ENCODE data around the gene KIF6. TPM values are rescaled to one million over a fixed set of nuclear protein-coding genes. Genes with fewer than 3 reads are reported as not detected.

The KIF6 gene
- total RNA-seq, 4 donors from 2014 or later = 0.26 to 1.8 (median 1.6) TPM; not detected in 1

DNA sequence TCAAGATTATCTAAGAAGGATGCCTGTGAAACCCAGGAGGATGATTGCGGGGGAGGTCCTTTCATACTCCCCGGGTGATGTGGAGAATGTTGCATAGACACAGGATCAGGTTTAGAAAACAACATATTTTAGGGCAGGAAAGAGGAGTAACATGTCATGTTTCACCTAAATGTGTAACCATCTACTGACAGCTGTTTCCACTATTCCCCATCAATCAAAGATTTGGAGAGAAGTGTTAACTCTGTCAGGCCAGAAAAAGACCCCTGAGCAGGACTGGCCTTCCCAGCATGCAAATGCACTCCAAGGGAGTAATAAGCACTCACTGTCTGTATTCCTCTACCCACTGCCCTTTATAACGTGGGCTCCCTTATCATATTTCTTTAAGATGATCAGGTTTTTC is 254.7 kb downstream of the KIF6 start:
- no peaks in the 10 kb centered on the region for H3K36me3 ChIP-seq
- intact Hi-C loops (cut with DNase I; ENCODE audit: low total_unique reads) = no loop called here
- H3K27me3 ChIP-seq = no peaks in the 10 kb centered on the region
- H3K4me3 ChIP-seq = no peak overlapping the region
- TF ChIP-seq, protein P1, sequence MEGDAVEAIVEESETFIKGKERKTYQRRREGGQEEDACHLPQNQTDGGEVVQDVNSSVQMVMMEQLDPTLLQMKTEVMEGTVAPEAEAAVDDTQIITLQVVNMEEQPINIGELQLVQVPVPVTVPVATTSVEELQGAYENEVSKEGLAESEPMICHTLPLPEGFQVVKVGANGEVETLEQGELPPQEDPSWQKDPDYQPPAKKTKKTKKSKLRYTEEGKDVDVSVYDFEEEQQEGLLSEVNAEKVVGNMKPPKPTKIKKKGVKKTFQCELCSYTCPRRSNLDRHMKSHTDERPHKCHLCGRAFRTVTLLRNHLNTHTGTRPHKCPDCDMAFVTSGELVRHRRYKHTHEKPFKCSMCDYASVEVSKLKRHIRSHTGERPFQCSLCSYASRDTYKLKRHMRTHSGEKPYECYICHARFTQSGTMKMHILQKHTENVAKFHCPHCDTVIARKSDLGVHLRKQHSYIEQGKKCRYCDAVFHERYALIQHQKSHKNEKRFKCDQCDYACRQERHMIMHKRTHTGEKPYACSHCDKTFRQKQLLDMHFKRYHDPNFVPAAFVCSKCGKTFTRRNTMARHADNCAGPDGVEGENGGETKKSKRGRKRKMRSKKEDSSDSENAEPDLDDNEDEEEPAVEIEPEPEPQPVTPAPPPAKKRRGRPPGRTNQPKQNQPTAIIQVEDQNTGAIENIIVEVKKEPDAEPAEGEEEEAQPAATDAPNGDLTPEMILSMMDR (IDR thresholded peaks at IDR 0.05) = no peak
- no peak for TF ChIP-seq POLR2A (IDR thresholded peaks at IDR 0.05)
- no peak overlapping the region for H3K27ac ChIP-seq
- H3K4me1 ChIP-seq = no peaks in the 10 kb centered on the region
- DNase-seq = no peak
- peaks cover 0 to 8% of the 10 kb centered on the region in 2 donors for H3K9me3 ChIP-seq

DNA sequence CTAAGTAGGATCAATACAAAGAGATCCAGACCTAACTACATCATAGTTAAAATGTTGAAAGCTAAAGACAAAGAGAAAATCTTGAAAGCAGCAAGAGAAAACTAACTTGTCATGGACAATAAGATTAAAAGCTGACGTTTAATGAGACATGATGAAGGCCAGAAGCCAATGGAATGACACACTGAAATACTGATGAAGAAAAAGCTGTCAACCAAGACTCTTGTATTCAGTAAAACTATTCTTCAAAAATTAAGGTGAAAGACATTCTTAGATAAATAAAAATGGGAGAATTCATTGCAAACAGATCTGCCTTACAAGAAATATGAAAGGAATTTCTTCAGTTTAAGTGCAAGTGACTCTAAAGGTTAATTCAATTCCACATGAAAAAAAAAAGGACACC is 256.8 kb downstream of the KIF6 start:
- DNase-seq = no peak
- Histone ChIP-seq H3K36me3 (no peaks in the 10 kb centered on the region), H3K9me3 (peaks cover 0 to 8% of the 10 kb centered on the region in 2 donors), H3K4me1 (no peaks in the 10 kb centered on the region), H3K4me3 (no peak overlapping the region), H3K27me3 (no peaks in the 10 kb centered on the region), H3K27ac (no peak overlapping the region)
- intact Hi-C loops (cut with DNase I; ENCODE audit: low total_unique reads) = no loop called here
- no peak for TF ChIP-seq POLR2A (IDR thresholded peaks at IDR 0.05)
- TF ChIP-seq, protein P1 (IDR thresholded peaks at IDR 0.05) = no peak

DNA sequence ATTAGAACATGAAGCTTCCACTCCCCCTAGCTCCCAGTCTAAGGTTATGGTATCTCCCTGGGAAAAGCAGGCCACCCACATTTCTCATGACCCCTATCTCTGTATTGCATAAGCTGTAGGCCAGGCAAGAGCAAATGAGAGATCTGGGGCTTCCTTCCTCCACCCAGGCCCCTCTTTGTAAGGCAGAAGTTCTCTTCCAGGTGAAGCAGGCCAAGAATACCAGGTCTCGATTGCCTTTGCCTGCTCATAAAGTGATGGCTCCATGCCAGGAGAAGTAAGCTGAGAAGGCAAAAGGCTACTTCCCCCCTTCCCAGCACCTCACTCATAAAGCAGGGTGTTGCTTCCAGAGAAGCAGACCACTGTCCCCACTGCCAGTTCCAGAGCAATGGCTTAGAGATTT is 258.6 kb downstream of the KIF6 start:
- H3K27ac ChIP-seq = no peak overlapping the region
- H3K4me1 ChIP-seq = no peaks in the 10 kb centered on the region
- H3K4me3 ChIP-seq = no peak overlapping the region
- H3K36me3 ChIP-seq = no peaks in the 10 kb centered on the region
- DNase-seq = no peak
- H3K9me3 ChIP-seq = peaks cover 0 to 8% of the 10 kb centered on the region in 2 donors
- no peaks in the 10 kb centered on the region for H3K27me3 ChIP-seq
- no peak for TF ChIP-seq POLR2A (IDR thresholded peaks at IDR 0.05)
- TF ChIP-seq, protein P1 (IDR thresholded peaks at IDR 0.05) = no peak
- intact Hi-C loops (cut with DNase I; ENCODE audit: low total_unique reads) = no loop called here

DNA sequence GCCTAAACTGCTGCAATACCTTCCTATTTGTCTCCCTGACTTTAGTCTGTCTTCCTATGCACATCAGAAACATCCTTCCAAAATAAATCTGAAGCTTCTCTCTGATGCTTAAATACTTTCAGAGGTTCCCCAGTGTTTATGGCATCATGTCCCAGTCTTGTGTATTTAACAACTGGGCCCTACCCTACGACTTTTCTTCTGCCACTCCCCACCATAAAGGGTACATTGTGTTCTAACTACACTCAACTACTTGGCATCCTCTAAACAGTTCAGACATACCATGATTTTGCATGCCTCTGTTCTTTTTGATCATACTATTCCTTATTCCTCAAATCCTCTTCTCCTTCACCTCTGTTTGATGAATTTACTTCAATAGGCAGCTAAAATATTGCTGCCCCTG is 259.7 kb downstream of the KIF6 start:
- no peaks in the 10 kb centered on the region for H3K27me3 ChIP-seq
- intact Hi-C loops (cut with DNase I; ENCODE audit: low total_unique reads) = no loop called here
- H3K4me1 ChIP-seq = no peaks in the 10 kb centered on the region
- TF ChIP-seq, protein P1 (IDR thresholded peaks at IDR 0.05) = no peak
- TF ChIP-seq POLR2A (IDR thresholded peaks at IDR 0.05) = no peak
- H3K27ac ChIP-seq = no peak overlapping the region
- H3K36me3 ChIP-seq = no peaks in the 10 kb centered on the region
- H3K4me3 ChIP-seq = no peak overlapping the region
- DNase-seq = no peak
- peaks cover 0 to 8% of the 10 kb centered on the region in 2 donors for H3K9me3 ChIP-seq

DNA sequence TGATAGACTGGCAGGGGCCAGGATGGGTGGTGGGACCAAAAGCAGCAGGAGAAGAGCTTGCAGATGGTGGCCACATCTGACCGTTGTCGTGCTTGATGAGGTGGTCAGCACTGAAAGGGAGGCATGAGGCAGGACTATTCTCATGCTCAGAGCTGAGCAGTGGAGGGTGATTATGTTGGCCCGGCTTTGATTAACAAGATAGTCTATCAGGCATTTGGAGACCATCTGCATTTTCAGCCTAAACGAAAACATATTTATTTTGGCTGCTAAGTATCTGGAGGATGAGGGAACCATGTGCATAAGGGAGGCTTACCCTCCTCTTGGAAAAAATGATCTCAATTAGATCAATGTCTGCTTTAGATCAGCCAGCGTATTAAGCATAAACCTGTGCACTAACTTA is 261.1 kb downstream of the KIF6 start:
- Histone ChIP-seq H3K4me1 (no peaks in the 10 kb centered on the region), H3K27ac (no peak overlapping the region), H3K4me3 (no peak overlapping the region), H3K9me3 (peaks cover 0 to 7% of the 10 kb centered on the region in 2 donors), H3K27me3 (no peaks in the 10 kb centered on the region), H3K36me3 (no peaks in the 10 kb centered on the region)
- no peak for DNase-seq
- no peak for TF ChIP-seq POLR2A (IDR thresholded peaks at IDR 0.05)
- TF ChIP-seq, protein P1 (IDR thresholded peaks at IDR 0.05) = no peak
- intact Hi-C loops (cut with DNase I; ENCODE audit: low total_unique reads) = no loop called here

Measured in uterus (tissue), 4 donors.